Measurements from ENCODE around the gene FAM83E.

The FAM83E gene

DNA sequence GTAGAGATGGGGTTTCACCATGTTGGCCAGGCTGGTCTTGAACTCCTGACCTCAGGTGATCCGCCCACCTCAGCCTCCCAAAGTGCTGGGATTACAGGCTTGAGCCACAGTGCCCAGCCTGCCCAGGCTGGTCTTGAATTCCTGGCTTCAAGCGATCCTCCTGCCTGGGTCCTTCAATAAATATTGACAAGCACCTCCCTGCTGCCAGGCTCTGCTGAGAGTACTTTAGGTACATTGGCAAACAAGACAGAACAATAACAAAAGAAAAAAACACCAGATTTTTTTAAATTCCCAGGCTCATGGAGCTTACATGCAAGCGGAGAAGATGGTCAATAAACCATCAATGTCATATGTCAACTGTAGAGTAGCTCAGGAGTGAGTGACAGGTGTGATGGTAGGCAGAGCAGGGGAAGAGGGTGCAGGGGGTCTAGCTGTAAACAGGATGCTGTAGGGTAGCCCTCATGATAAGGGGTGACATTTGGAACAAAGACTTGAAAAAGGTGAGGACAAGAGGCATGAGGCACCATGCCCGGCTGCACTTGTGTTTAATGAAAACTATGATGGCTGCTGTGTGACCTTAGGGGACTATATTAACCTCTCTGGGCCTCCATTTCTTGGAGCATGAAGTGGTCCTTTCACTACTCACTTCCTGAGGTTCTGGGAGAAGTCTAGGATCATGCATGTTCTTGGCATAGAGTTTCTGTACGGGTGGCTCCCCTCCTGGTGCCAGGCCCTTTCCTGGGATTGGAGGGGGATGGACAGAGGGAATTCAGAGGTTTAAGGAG lies 43.3 kb downstream of the FAM83E start:
- DNase-seq: no peak

DNA sequence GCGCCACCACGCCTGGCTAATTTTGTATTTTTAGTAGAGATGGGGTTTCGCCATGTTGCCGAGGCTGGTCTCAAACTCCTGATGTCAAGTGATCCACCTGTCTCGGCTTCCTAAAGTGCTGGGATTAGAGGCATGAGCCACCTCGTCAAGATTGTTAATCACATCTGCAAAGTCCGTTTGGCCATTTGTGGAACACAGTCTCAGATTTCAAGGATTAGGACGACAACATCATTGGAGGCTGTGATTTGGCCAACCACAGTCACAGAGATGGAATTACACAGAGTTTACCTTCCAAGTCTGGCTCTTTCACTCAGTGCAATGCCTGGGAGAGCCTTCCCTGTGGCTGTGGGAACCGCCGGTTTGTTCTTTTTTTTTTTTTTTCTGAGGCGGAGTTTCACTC lies 45.1 kb downstream of the FAM83E start:
- no peak for DNase-seq

DNA sequence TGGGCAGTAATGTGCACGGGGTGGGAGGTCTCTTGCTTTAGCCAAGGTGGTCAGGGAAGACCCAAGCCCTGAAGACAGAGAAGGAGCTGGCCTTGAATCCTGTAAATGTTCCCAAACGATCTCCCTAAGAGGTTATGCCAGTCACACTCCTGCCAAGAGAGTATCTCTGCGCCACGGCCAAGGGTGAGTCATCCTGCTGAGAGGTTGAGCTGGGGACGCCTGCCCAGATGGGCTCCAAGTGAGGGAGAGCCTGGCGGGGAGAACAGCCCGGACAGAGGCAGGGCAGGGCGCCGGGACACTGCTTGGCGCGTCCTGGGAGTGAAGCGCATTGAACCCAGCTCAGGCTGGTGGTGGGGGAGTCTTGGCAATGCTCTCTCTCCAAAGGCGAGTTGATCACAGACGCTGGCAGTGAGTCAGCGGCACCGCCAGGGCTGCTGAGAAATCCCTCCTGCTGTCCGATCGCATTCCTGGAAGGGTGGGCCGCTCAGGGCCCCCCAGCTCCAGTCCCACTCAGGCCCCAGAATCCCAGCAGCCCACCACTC lies 46.5 kb downstream of the FAM83E start:
- DNase-seq: no peak

DNA sequence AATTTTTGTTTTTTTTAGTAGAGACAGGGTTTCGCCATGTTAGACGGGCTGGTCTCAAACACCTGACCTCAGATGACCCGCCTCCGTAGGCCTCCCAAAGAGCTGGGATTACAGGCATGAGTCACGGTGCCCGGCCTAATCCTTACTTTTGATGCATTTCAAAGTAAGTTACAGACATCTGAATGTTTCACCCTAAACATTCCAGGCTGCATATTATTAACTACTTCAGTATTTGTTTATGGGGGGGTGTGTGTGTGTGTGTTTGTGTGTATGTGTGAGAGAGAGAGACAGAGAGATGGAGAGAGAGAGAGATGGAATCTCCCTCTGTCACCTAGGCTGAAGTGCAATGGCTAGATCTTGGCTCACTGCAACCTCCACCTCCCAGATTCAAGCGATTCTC lies 49.8 kb downstream of the FAM83E start:
- no peak for DNase-seq
